GM12875 (cell line): ENCODE data around the gene RECK.

ENCODE experiments used
- H3K4me3 ChIP-seq: one replicate; pipeline ENCODE4 v1.5.1; 2011; ENCODE audit warnings: low read depth, low read length, control low read depth
- TF ChIP-seq, protein P1 (sequence below): IDR thresholded peaks from 2 replicates; pipeline ENCODE4 v1.5.1; 2011; ENCODE audit warnings: low read depth, mild to moderate bottlenecking, control low read depth, inconsistent platforms, low read length, moderate library complexity, borderline replicate concordance; ENCODE audit not compliant: insufficient read depth

The RECK gene

GRCh38 chr9:36148311-36149051 lies 111.8 kb downstream of the RECK start:
- TF ChIP-seq, protein P1, sequence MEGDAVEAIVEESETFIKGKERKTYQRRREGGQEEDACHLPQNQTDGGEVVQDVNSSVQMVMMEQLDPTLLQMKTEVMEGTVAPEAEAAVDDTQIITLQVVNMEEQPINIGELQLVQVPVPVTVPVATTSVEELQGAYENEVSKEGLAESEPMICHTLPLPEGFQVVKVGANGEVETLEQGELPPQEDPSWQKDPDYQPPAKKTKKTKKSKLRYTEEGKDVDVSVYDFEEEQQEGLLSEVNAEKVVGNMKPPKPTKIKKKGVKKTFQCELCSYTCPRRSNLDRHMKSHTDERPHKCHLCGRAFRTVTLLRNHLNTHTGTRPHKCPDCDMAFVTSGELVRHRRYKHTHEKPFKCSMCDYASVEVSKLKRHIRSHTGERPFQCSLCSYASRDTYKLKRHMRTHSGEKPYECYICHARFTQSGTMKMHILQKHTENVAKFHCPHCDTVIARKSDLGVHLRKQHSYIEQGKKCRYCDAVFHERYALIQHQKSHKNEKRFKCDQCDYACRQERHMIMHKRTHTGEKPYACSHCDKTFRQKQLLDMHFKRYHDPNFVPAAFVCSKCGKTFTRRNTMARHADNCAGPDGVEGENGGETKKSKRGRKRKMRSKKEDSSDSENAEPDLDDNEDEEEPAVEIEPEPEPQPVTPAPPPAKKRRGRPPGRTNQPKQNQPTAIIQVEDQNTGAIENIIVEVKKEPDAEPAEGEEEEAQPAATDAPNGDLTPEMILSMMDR, result no peak
- no peak overlapping the region for H3K4me3 ChIP-seq

GRCh38 chr9:36149197-36149596 lies 112.5 kb downstream of the RECK start:
- TF ChIP-seq, protein P1, result no peak
- H3K4me3 ChIP-seq, result no peak overlapping the region

DNA sequence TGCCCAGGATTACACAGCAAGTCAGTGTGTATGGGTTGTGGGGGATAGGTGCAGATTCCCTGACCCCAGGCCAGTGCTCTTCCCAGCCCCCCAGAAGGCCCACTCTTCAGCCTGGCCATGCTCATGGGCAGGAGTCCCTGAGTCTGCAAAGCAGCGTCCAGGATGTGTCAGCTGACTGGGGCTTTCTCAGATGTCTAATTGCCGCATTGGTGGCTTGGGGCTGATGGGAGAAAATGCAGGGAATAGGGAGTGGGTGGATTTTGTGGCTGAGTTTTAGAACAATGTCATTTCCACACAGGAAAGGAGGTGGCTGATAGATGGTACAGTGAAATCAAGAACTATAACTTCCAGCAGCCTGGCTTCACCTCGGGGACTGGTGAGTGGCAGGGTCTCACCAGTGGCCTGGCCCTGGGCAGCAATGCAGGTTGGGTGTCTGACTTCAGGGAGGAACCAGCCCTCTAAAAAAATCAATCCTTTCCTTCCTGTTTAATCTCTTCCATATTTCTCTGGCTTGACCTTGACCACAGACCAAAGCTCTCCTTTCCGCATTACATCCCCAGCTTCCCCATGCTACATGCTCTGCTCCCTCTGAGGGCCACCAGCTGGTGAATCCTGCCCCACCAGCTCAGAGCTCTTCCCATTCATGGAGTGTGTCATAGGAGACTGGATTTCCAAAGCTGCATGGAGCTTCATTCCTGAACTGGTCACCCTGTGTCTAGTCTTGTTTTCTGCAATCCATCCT lies 114.0 kb downstream of the RECK start:
- TF ChIP-seq, protein P1, result no peak
- no peak overlapping the region for H3K4me3 ChIP-seq

- H3K4me3 ChIP-seq, result peak overlapping the region; percentile 25
- TF ChIP-seq, protein P1, result no peak
Measured at GRCh38 chr9:36151316-36152210, 114.8 kb downstream of the RECK start.

DNA sequence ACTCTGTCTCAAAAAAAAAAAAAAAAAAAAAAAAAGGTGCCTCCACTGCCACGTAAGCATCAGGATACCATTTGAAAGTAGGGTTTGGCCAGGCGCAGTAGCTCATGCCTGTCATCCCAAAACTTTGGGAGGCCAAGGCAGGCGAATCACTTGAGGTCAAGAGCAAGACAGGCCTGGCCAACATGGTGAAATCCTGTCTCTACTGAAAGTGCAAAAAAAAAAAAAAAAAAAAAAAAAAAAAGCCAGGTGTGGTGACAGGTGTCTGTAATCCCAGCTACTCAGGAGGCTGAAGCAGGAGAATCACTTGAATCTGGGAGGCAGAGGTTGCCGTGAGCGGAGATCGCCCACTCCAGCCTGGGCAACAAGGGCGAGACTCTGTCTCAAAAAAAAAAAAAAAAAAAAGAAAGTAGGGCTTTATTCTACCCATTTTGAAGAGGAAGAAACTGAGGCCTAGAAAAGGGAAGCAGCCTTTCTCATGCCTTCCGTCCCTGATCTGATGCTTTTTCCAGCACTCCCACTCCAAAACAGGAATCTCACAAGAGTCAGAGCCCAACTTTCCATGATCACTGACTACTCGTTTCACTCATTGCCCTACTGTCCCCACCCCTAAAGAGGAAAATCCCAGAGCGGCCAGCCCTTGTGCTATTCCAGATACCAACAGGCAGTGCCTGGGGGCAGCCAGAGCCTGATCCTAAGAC lies 116.2 kb downstream of the RECK start:
- H3K4me3 ChIP-seq, result no peak overlapping the region

GRCh38 chr9:36153746-36154145 lies 117.0 kb downstream of the RECK start:
- TF ChIP-seq, protein P1, result no peak
- no peak overlapping the region for H3K4me3 ChIP-seq

More for the DNA sequence above, 116.2 kb downstream of the RECK start:
- TF ChIP-seq, protein P1, result no peak
